ENCODE data around the gene LPIN3. TPM values are rescaled to one million over a fixed set of nuclear protein-coding genes. Genes with fewer than 3 reads are reported as not detected.

Gene LPIN3
- total RNA-seq, 2 donors from 2014 or later = 28.7 to 29.6 TPM

DNA sequence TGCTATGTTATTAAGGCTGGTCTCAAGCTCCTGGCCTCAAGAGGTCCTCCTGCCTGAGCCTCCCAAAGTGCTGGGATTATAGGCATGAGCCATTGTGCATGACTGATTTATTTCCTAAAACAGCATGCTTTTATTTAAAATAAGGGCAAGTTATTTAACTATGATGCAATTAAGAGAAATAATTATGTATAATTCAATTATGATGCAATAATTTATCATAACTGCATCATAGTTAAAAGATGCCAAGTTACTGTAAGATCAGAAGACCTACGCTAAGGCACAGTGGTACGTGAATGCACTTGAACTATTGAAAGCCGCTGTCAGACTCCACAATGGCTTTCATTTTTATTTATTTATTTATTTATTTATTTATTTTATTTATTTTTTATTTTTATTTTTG lies 50.3 kb downstream of the LPIN3 start:
- ATAC-seq (ENCODE audit: insufficient number of reproducible peaks, low FRiP score, low read depth) = no peak
- no peak for TF ChIP-seq CTCF (IDR thresholded peaks at IDR 0.05)
- H3K4me1 ChIP-seq (ENCODE audit: control insufficient read depth in 1 of 2, low read depth in 2 of 2) = peaks cover 0 to 22% of the 10 kb centered on the region in 2 donors
- no peaks in the 10 kb centered on the region for H3K9me3 ChIP-seq
- H3K27ac ChIP-seq = no peak overlapping the region
- no peaks in the 10 kb centered on the region for H3K27me3 ChIP-seq (replicated peaks; ENCODE audit: insufficient read depth)
- no peak for DNase-seq (ENCODE audit: low spot score)
- H3K4me3 ChIP-seq = no peak overlapping the region
- H3K36me3 ChIP-seq = no peaks in the 10 kb centered on the region

- ATAC-seq (ENCODE audit: insufficient number of reproducible peaks, low FRiP score, low read depth) = no peak
- TF ChIP-seq CTCF (IDR thresholded peaks at IDR 0.05) = no peak
- no peak for DNase-seq (ENCODE audit: low spot score)
- Histone ChIP-seq H3K9me3 (no peaks in the 10 kb centered on the region), H3K27me3 (replicated peaks; ENCODE audit: insufficient read depth) (no peaks in the 10 kb centered on the region), H3K4me3 (no peak overlapping the region), H3K36me3 (no peaks in the 10 kb centered on the region), H3K4me1 (ENCODE audit: control insufficient read depth in 1 of 2, low read depth in 2 of 2) (peaks cover 0 to 22% of the 10 kb centered on the region in 2 donors), H3K27ac (no peak overlapping the region)
Measured at GRCh38 chr20:41391587-41392001, 51.0 kb downstream of the LPIN3 start.

GRCh38 chr20:41392295-41392694 lies 51.7 kb downstream of the LPIN3 start:
- peaks cover 0 to 18% of the 10 kb centered on the region in 2 donors for H3K4me1 ChIP-seq (ENCODE audit: control insufficient read depth in 1 of 2, low read depth in 2 of 2)
- DNase-seq (ENCODE audit: low spot score) (no peak), ATAC-seq (ENCODE audit: insufficient number of reproducible peaks, low FRiP score, low read depth) (no peak)
- no peak overlapping the region for H3K27ac ChIP-seq
- no peaks in the 10 kb centered on the region for H3K27me3 ChIP-seq (replicated peaks; ENCODE audit: insufficient read depth)
- no peaks in the 10 kb centered on the region for H3K9me3 ChIP-seq
- H3K4me3 ChIP-seq = no peak overlapping the region
- no peaks in the 10 kb centered on the region for H3K36me3 ChIP-seq
- no peak for TF ChIP-seq CTCF (IDR thresholded peaks at IDR 0.05)

GRCh38 chr20:41392871-41393704 lies 52.5 kb downstream of the LPIN3 start:
- Histone ChIP-seq H3K4me3 (no peak overlapping the region), H3K36me3 (no peaks in the 10 kb centered on the region), H3K4me1 (ENCODE audit: control insufficient read depth in 1 of 2, low read depth in 2 of 2) (peaks cover 0 to 16% of the 10 kb centered on the region in 2 donors), H3K9me3 (no peaks in the 10 kb centered on the region), H3K27me3 (replicated peaks; ENCODE audit: insufficient read depth) (no peaks in the 10 kb centered on the region), H3K27ac (no peak overlapping the region)
- DNase-seq (ENCODE audit: low spot score) (no peak), ATAC-seq (ENCODE audit: insufficient number of reproducible peaks, low FRiP score, low read depth) (no peak)
- TF ChIP-seq CTCF (IDR thresholded peaks at IDR 0.05) = no peak

DNA sequence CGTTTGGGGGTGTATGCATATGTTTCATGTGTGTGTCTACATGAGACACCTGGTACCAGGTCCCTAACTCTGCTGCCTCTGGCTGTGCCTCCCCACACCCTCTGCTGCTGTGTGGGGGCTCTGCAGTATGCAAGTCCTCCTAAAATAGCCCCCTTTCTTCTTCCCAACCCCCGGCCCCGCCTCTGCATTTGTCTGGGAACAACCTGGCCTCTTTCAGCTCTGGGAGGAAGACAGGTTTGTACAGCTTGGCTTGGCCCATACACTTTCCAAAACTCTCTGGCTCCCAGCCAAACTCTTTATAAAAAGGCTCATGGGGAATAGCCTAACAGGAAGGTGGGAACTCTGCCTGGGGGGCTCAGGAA lies 53.1 kb downstream of the LPIN3 start:
- no peak for DNase-seq (ENCODE audit: low spot score)
- Histone ChIP-seq H3K4me1 (ENCODE audit: control insufficient read depth in 1 of 2, low read depth in 2 of 2) (peaks cover 0 to 16% of the 10 kb centered on the region in 2 donors), H3K27ac (no peak overlapping the region), H3K4me3 (no peak overlapping the region), H3K36me3 (no peaks in the 10 kb centered on the region), H3K27me3 (replicated peaks; ENCODE audit: insufficient read depth) (no peaks in the 10 kb centered on the region), H3K9me3 (no peaks in the 10 kb centered on the region)
- ATAC-seq (ENCODE audit: insufficient number of reproducible peaks, low FRiP score, low read depth) = no peak
- TF ChIP-seq CTCF (IDR thresholded peaks at IDR 0.05) = no peak

All from thoracic aorta (tissue), 2 donors.